Prostate gland (tissue), 2 donors: ENCODE data around the gene CRIM1.

Source experiments
- CTCF ChIP-seq, 4 experiments: fragments of 200-600 bp in 2 of 4; fragments of 450-650 bp in 2 of 4; sonication (generic) in 2 of 4; IDR thresholded peaks; 1 replicate in 3 of 4; 2 replicates in 1 of 4; pipeline ENCODE4 v1.5.1; 2016 to 2019; ENCODE audit warnings: antibody characterized with exemption in 4 of 4, mild to moderate bottlenecking in 2 of 4, moderate library complexity in 2 of 4
- POLR2A ChIP-seq: fragments of 450-650 bp; IDR thresholded peaks from one replicate; pipeline ENCODE4 v1.6.1; 2016; ENCODE audit warnings: antibody characterized with exemption, mild to moderate bottlenecking
- POLR2AphosphoS5 ChIP-seq: sonication (generic); formaldehyde crosslinking; IDR thresholded peaks from one replicate; pipeline ENCODE4 v1.6.1; 2017; ENCODE audit warnings: antibody characterized with exemption

DNA sequence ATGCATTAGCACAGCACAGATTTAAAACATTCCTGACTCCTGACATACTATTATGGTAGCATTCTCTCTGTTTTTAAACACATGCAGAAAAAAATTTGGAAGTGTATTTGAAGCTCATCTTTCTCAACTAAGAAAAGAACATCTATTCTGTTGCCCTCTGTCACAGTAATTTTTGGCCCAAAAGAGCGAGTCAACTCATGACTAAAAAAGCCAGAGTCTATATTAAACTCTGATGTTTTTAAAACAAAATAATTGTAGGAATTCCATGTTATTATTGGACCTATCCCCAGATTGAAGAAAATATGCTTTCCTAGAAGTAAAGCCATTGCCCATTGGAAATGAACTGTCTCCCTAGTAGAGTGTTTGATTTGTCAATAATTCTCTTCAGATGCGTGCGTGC lies 96.7 kb downstream of the CRIM1 start:
- TF ChIP-seq CTCF (IDR thresholded peaks at IDR 0.05) = no peak
- no peak for TF ChIP-seq POLR2A
- no peak for TF ChIP-seq POLR2AphosphoS5
